Sigmoid colon (tissue), 7 donors: ENCODE results near the gene RFX3. TPM values are rescaled to one million over a fixed set of nuclear protein-coding genes. Genes with fewer than 3 reads are reported as not detected.

Source experiments
- DNase-seq: peaks from one replicate; pipeline ENCODE4 v3.0.0-alpha.2; 2019
- H3K27ac ChIP-seq, 4 donors: fragments of 200-600 bp; sonication (generic); one replicate each; pipeline ENCODE4 v1.5.1; 2016 to 2019; ENCODE audit warnings: mild to moderate bottlenecking in 1 of 4
- H3K27me3 ChIP-seq, 3 donors: fragments of 200-600 bp; sonication (generic); one replicate each; pipeline ENCODE4 v1.5.1; 2019; ENCODE audit warnings: mild to moderate bottlenecking in 1 of 3
- H3K36me3 ChIP-seq, 4 donors: fragments of 200-600 bp; sonication (generic); one replicate each; pipeline ENCODE4 v1.5.1; 2016 to 2019
- H3K4me1 ChIP-seq, 4 donors: fragments of 200-600 bp; sonication (generic); one replicate each; pipeline ENCODE4 v1.5.1; 2017 to 2019
- H3K4me3 ChIP-seq, 4 donors: fragments of 200-600 bp; sonication (generic); one replicate each; pipeline ENCODE4 v1.5.1; 2017 to 2019; ENCODE audit warnings: mild to moderate bottlenecking in 2 of 4, moderate library complexity in 1 of 4
- H3K9me3 ChIP-seq, 4 donors: fragments of 200-600 bp in 3 of 4; sonication (generic) in 3 of 4; one replicate each; pipeline versions ENCODE4 v1.5.1 to v1.6.1; 2013 to 2019
- EP300 ChIP-seq, 4 donors: sonication (generic); formaldehyde crosslinking; IDR thresholded peaks; one replicate each; pipeline ENCODE4 v1.6.1; 2017; ENCODE audit warnings: antibody characterized with exemption in 4 of 4
- POLR2A ChIP-seq, 2 donors: fragments of 450-650 bp; IDR thresholded peaks; one replicate each; pipeline ENCODE4 v1.6.1; 2016; ENCODE audit warnings: antibody characterized with exemption in 2 of 2, mild to moderate bottlenecking in 2 of 2, moderate library complexity in 2 of 2
- POLR2AphosphoS5 ChIP-seq, 4 donors: sonication (generic); formaldehyde crosslinking; IDR thresholded peaks; one replicate each; pipeline ENCODE4 v1.6.1; 2017; ENCODE audit warnings: antibody characterized with exemption in 4 of 4
- WGBS, 2 donors: extraction: QIAGEN DNeasy Blood & Tissue Kit; methylation state at CpG; one replicate each; pipeline ENCODE4 v1.1.7; 2013; 5-methylcytosine and 5-hydroxymethylcytosine counted together
- intact Hi-C: fragments of 100-400 bp; cut with DNase I; formaldehyde crosslinking; loops from one replicate; pipeline ENCODE4 v1.15.1; 2023
- polyA plus RNA-seq, 3 donors: library from polyadenylated mRNA; stranded (reverse); fragments of 200-250 nt; gene quantifications; one replicate each; pipeline ENCODE4 v1.2.3, GENCODE V29; 2013
- total RNA-seq, 4 donors: library from RNA; depleted of rRNA; stranded (reverse); fragments of >200 nt; gene quantifications; one replicate each; pipeline ENCODE4 v1.1.0, GENCODE V29; 2016
- TF ChIP-seq, protein P1 (sequence below), 4 experiments: fragments of 450-650 bp in 3 of 4; fragments of 200-600 bp in 1 of 4; IDR thresholded peaks; one replicate each; pipeline ENCODE4 v1.5.1; 2016 to 2019; ENCODE audit warnings: antibody characterized with exemption in 4 of 4, mild to moderate bottlenecking in 3 of 4, moderate library complexity in 2 of 4
- donor health status: healthy with polysubstance abuse.
- donor health status: Bipolar disorder and iron deficiency.
- donor health status: healthy.

Gene RFX3
- total RNA-seq (10 to 100 TPM in 2 of 4 donors, 1 to 10 TPM in 2; 6.4 to 15.0 (median 9.6) TPM), polyA plus RNA-seq (1 to 10 TPM in 2 of 3 donors, under 1 TPM in 1; 0.69 to 2.8 (median 1.2) TPM)

DNA sequence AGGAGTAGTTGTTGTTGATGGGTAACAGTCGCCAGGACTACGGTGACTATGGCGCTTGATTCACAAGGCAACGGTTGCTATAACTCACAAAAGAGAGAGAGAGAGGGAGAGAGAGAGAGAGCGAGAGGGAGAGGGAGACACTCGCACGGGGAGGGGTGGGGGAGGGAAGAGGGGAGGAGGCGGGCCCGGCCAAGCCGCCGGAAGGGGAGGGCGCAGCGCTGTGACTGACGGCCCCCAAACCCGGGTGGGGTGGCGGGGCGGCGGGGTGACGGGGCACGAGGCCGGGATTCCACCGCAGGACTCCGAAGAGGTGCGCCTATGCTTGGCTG is at the start of gene RFX3:
Gene RFX3 (minus strand): TSS at position 166 of the 329 bp plus-strand sequence. CDS start 130,413 bp downstream, outside the sequence.
- intact Hi-C loops, result loop anchor here (5.0 to 10.0 kb wide), 9 partner anchors 579 to 1909 kb away; partner anchors contain the start of genes AK3, JAK2, PLGRKT and PLPP6

DNA sequence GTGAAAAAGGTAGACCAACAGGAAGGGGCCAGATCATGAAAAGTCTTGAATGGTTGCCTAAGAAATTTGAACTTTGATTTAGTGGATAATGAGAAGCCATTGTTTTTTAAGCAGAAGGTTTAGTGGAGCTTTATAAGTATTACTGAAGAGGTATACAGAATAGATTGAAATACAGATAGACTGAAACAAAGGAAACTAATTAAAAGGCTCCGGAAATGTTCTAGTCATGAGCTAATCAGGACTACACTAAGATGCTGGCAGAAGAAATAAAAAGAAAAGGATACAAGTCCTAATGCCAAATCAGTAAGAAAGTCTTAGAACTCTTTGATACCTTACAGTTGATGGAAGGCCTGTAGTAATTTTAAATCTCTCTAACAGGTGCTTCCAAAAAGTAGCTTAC is 45.7 kb upstream of the RFX3 start:
- 96 to 100% methylated on average over 1 of the region's 1 CpG for WGBS, 2 donors
- TF ChIP-seq POLR2A (IDR thresholded peaks at IDR 0.05) (no peak), POLR2AphosphoS5 (IDR thresholded peaks at IDR 0.05) (no peak), EP300 (IDR thresholded peaks at IDR 0.05) (no peak)
- TF ChIP-seq, protein P1, sequence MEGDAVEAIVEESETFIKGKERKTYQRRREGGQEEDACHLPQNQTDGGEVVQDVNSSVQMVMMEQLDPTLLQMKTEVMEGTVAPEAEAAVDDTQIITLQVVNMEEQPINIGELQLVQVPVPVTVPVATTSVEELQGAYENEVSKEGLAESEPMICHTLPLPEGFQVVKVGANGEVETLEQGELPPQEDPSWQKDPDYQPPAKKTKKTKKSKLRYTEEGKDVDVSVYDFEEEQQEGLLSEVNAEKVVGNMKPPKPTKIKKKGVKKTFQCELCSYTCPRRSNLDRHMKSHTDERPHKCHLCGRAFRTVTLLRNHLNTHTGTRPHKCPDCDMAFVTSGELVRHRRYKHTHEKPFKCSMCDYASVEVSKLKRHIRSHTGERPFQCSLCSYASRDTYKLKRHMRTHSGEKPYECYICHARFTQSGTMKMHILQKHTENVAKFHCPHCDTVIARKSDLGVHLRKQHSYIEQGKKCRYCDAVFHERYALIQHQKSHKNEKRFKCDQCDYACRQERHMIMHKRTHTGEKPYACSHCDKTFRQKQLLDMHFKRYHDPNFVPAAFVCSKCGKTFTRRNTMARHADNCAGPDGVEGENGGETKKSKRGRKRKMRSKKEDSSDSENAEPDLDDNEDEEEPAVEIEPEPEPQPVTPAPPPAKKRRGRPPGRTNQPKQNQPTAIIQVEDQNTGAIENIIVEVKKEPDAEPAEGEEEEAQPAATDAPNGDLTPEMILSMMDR (IDR thresholded peaks at IDR 0.05), result no peak
- H3K27me3 ChIP-seq, result no peaks in the 10 kb centered on the region
- no peak for DNase-seq
- no peak overlapping the region for H3K4me3 ChIP-seq
- H3K4me1 ChIP-seq, result no peaks in the 10 kb centered on the region
- intact Hi-C loops, result no loop called here
- no peak overlapping the region for H3K27ac ChIP-seq
- H3K36me3 ChIP-seq, result no peaks in the 10 kb centered on the region
- H3K9me3 ChIP-seq, result no peaks in the 10 kb centered on the region

More for the DNA sequence above, at the start of gene RFX3:
- DNase-seq, result peak; percentile 95
- peak within 1 kb of the TSS; percentile 98 to 100 (median 100) for H3K27ac ChIP-seq
- H3K36me3 ChIP-seq, result no peaks in the 10 kb centered on the region
- peak within 1 kb of the TSS; percentile 84 to 97 (median 94) for H3K4me3 ChIP-seq
- H3K4me1 ChIP-seq, result peaks cover 5 to 43% (median 19%) of the 10 kb centered on the region in 4 donors
- 1% methylated on average over 24 of the region's 24 CpGs for WGBS, 2 donors
- TF ChIP-seq POLR2AphosphoS5 (IDR thresholded peaks at IDR 0.05) (peak in 1 of 4 donors; percentile 68), EP300 (IDR thresholded peaks at IDR 0.05) (peak in 1 of 4 donors; percentile 57)
- TF ChIP-seq, protein P1 (IDR thresholded peaks at IDR 0.05), result no peak
- H3K9me3 ChIP-seq, result no peaks in the 10 kb centered on the region
- no peaks in the 10 kb centered on the region for H3K27me3 ChIP-seq

DNA sequence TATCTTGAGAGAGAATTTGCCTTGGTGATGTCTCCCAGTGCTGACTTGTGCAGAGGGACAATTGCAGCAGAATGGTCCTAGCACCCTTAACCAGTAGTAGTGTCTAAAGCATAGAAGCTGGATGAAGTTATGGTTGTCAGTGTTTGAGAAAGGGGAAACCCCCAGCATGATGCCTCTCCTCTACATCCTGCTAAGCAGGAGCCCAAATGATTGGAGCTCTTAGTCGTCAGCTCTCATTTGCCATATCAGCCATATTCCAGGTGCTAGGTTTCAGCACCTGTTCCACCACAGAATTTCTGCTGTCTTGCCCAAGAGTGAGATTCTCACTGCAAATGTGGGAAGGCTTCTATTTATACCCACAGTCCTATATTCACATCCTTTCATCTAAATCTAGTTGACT is 43.7 kb upstream of the RFX3 start:
- Histone ChIP-seq H3K36me3 (no peaks in the 10 kb centered on the region), H3K9me3 (no peaks in the 10 kb centered on the region), H3K4me3 (no peak overlapping the region), H3K27ac (no peak overlapping the region), H3K4me1 (no peaks in the 10 kb centered on the region), H3K27me3 (no peaks in the 10 kb centered on the region)
- TF ChIP-seq EP300 (IDR thresholded peaks at IDR 0.05) (no peak), POLR2A (IDR thresholded peaks at IDR 0.05) (no peak), POLR2AphosphoS5 (IDR thresholded peaks at IDR 0.05) (no peak)
- TF ChIP-seq, protein P1 (IDR thresholded peaks at IDR 0.05), result no peak
- intact Hi-C loops, result no loop called here
- no peak for DNase-seq
- 86 to 90% methylated on average over 1 of the region's 1 CpG for WGBS, 2 donors

DNA sequence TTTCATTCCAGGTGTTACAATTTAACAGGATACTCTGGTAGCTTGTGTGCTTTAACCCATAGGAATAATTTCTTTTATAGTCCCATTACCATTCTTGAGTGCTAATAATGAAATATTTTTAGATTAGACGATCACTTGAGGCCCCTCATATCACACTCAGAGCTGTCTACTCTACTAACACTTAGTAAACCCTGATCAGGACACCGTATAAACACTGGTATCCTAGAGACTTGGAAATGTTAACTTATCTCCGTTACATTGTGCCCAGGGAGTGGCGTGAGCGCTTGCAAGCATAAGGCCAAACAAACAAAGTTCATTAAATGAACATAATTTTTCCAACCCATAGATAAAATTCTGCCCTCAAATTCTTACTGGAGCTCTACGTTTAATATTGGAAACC is 42.2 kb upstream of the RFX3 start:
- Histone ChIP-seq H3K27me3 (no peaks in the 10 kb centered on the region), H3K36me3 (no peaks in the 10 kb centered on the region), H3K4me1 (no peaks in the 10 kb centered on the region), H3K4me3 (no peak overlapping the region), H3K9me3 (no peaks in the 10 kb centered on the region), H3K27ac (no peak overlapping the region)
- TF ChIP-seq POLR2A (IDR thresholded peaks at IDR 0.05), result no peak
- TF ChIP-seq EP300 (IDR thresholded peaks at IDR 0.05), result no peak
- TF ChIP-seq POLR2AphosphoS5 (IDR thresholded peaks at IDR 0.05), result no peak
- TF ChIP-seq, protein P1 (IDR thresholded peaks at IDR 0.05), result no peak
- no peak for DNase-seq
- 89 to 94% methylated on average over 6 of the region's 6 CpGs for WGBS, 2 donors
- intact Hi-C loops, result no loop called here
